Pancreas (tissue), 10 donors: ENCODE data around the gene EMP1. TPM values are rescaled to one million over a fixed set of nuclear protein-coding genes. Genes with fewer than 3 reads are reported as not detected.

ENCODE experiments used
- ATAC-seq, 4 donors: fragments of 200-7000 bp; cut with Tn5 transposase; one replicate each; pipeline versions ENCODE4 v1.8.0 to v1.9.1; 2020; ENCODE audit warnings: mild to moderate bottlenecking in 4 of 4, moderate library complexity in 4 of 4
- DNase-seq, 6 donors: peaks; one replicate each; pipeline ENCODE4 v3.0.0-alpha.2; 2020
- FAIRE-seq: peaks from 2 replicates; lab custom pipeline; 2012; peaks lifted over from hg19 to GRCh38; lab: Jason Lieb, UNC
- H3K27ac ChIP-seq, 4 donors: fragments of 200-600 bp; sonication (generic); 1 replicate in 3 of 4; 2 replicates in 1 of 4; pipeline versions ENCODE4 v1.5.0 to v1.8.0; 2020
- H3K27me3 ChIP-seq, 4 donors: fragments of 200-600 bp; one replicate each; pipeline ENCODE4 v1.8.0; 2021
- H3K36me3 ChIP-seq, 3 donors: fragments of 200-600 bp; sonication (generic) in 1 of 3; one replicate each; pipeline versions ENCODE4 v1.5.0 to v1.8.0; 2020 to 2021
- H3K4me1 ChIP-seq, 3 donors: fragments of 200-600 bp; one replicate each; pipeline ENCODE4 v1.8.0; 2021
- H3K4me3 ChIP-seq, 4 donors: fragments of 200-600 bp; sonication (generic) in 2 of 4; one replicate each; pipeline versions ENCODE4 v1.5.0 to v1.8.0; 2020 to 2021
- H3K9me3 ChIP-seq, 4 donors: fragments of 200-600 bp; one replicate each; pipeline ENCODE4 v1.8.0; 2021
- WGBS, 2 donors: extraction: QIAGEN DNeasy Blood & Tissue Kit; methylation state at CpG; one replicate each; pipeline ENCODE4 v1.1.7; 2013; 5-methylcytosine and 5-hydroxymethylcytosine counted together
- intact Hi-C, 3 donors: fragments of 100-400 bp; cut with DNase I; formaldehyde crosslinking; loops; one replicate each; pipeline versions ENCODE4 v1.11.1 to v1.14.2; 2022
- polyA plus RNA-seq, 2 donors: library from polyadenylated mRNA; stranded (reverse); fragments of 200-250 nt; gene quantifications; one replicate each; pipeline ENCODE4 v1.2.3, GENCODE V29; 2013
- total RNA-seq, 6 donors: library from RNA; stranded (reverse); fragmentation: NEBNext Ultra II Directional in 4 of 6; extraction: Animal tissue kit (Norgen Biotek cat#: 25700) in 4 of 6; gene quantifications; one replicate each; pipeline versions ENCODE4 v1.2.1 to v1.2.4, GENCODE V29; 2021 to 2023
- TF ChIP-seq, protein P1 (sequence below), 4 donors: fragments of 200-600 bp; sonication (generic) in 3 of 4; IDR thresholded peaks; one replicate each; pipeline versions ENCODE4 v1.5.0 to v1.8.0; 2021; ENCODE audit warnings: antibody characterized with exemption in 4 of 4
- donor health status: healthy with polysubstance abuse.
- donor health status: DM: no; HTN: no; CAD: no; lungs with moderate emphysema.
- donor health status: DM: no; HTN: no; CAD: no.
- donor health status: control.
- donor health status: control.
- donor health status: Bipolar disorder and iron deficiency.
- donor health status: DM: yes; HTN: yes; CAD: no.
- donor health status: DM: no; HTN: no; CAD: no.
- donor health status: DM: no; HTN: no; CAD: no.
- donor health status: DM: yes; HTN: yes; CAD: no.

Gene EMP1, protein sequence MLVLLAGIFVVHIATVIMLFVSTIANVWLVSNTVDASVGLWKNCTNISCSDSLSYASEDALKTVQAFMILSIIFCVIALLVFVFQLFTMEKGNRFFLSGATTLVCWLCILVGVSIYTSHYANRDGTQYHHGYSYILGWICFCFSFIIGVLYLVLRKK
- total RNA-seq (10 to 100 TPM; 11.5 to 43.4 (median 31.4) TPM), polyA plus RNA-seq (10 to 100 TPM in 1 of 2 donors, 1 to 10 TPM in 1; 5.8 to 10.2 TPM)

DNA sequence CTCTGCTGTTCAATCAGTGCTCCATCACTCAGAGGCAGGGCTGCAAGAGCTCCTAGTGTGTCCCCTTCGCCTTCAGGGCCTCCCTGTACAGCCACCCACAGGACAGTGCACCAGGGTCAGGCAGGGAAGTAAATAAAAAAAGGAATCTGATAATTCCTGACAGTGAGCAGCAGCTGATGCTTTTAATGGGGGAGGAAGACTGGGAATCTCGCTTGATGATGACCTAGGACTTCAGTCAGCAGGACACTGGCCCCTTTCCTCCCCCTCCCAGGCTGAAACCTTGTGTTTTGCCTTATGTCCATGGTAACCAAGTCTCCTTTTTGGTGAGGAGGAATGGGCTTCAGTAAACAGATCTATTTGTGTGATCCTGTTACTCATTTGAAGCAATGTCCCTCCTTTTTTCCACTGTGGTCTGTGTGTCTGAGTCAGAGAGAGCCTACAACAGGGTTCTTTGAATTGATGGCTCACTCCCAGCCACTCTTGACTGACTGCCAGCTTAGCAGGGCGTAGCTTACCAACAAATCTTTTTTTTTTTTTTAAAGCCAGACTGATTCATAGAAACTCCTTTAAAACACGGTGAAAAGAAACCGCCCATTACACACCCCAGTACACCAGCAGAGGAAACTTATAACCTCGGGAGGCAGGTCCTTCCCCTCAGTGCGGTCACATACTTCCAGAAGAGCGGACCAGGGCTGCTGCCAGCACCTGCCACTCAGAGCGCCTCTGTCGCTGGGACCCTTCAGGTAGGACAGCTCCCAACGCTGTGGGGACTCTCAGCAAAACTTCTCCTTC is at the start of gene EMP1:
TSS of gene EMP1 (plus strand) at position 597 of the 792 bp plus-strand sequence. CDS start 14,785 bp downstream, outside the sequence.
- WGBS, 2 donors: 21 to 25% methylated on average over 11 of the region's 11 CpGs
- no peaks in the 10 kb centered on the region for H3K9me3 ChIP-seq
- ATAC-seq: peak; percentile 85 to 88 (median 87)
- peak; percentile 97 for FAIRE-seq
- H3K4me1 ChIP-seq: peaks cover 0 to 6% (median 0%) of the 10 kb centered on the region in 3 donors
- intact Hi-C loops: no loop called here
- H3K27me3 ChIP-seq: no peaks in the 10 kb centered on the region
- peak within 1 kb of the TSS in 3 of 4 donors; percentile 0 to 35 (median 18) for H3K4me3 ChIP-seq
- H3K27ac ChIP-seq: peak within 1 kb of the TSS; percentile 17 to 66 (median 27)
- H3K36me3 ChIP-seq: no peaks in the 10 kb centered on the region
- DNase-seq: peak; percentile 63 to 86 (median 78)
- TF ChIP-seq, protein P1, sequence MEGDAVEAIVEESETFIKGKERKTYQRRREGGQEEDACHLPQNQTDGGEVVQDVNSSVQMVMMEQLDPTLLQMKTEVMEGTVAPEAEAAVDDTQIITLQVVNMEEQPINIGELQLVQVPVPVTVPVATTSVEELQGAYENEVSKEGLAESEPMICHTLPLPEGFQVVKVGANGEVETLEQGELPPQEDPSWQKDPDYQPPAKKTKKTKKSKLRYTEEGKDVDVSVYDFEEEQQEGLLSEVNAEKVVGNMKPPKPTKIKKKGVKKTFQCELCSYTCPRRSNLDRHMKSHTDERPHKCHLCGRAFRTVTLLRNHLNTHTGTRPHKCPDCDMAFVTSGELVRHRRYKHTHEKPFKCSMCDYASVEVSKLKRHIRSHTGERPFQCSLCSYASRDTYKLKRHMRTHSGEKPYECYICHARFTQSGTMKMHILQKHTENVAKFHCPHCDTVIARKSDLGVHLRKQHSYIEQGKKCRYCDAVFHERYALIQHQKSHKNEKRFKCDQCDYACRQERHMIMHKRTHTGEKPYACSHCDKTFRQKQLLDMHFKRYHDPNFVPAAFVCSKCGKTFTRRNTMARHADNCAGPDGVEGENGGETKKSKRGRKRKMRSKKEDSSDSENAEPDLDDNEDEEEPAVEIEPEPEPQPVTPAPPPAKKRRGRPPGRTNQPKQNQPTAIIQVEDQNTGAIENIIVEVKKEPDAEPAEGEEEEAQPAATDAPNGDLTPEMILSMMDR (IDR thresholded peaks at IDR 0.05): no peak

DNA sequence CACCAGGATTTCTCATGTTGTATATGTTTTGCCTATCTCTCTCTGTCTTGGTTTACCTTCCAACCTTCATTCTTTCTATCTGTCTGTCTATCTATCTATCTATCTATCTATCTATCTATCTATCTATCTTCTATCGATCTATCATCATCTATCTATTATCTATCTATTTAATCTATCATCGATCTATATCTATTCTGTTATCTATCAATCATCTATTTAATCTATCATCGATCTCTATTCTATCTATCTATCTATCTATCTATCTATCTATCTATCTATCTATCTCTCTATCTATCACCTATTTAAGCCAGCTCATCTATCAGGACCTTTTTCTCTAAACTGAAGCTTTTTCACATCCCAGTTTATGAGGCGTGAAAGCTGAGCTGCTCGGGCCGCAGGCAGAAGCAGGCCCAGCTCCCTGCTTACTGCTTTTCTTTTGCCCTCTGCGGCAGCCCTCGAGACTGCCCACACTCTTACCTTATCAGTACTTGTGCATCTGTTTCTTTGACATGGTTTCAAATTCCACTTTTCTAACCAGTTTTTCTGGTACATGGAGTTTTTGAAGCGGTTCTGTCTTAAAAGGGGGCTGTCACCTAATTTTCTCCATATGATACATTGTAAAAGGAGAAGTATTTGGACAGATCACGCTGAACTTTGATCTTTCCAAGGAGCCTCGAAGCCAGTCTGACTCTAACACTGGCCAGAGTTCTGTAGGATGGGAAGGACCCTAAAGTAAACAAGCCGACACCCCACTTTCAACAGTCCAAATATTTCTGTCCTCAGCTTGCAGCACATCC is 48.6 kb upstream of the EMP1 start:
- intact Hi-C loops: no loop called here
- WGBS, 2 donors: 54 to 57% methylated on average over 12 of the region's 12 CpGs
- TF ChIP-seq, protein P1 (IDR thresholded peaks at IDR 0.05): no peak
- DNase-seq (no peak), FAIRE-seq (no peak), ATAC-seq (peak in 1 of 4 donors; percentile 9)
- no peak overlapping the region for H3K4me3 ChIP-seq
- H3K27ac ChIP-seq: no peak overlapping the region
- no peaks in the 10 kb centered on the region for H3K9me3 ChIP-seq
- H3K36me3 ChIP-seq: no peaks in the 10 kb centered on the region
- H3K4me1 ChIP-seq: no peaks in the 10 kb centered on the region
- H3K27me3 ChIP-seq: no peaks in the 10 kb centered on the region

DNA sequence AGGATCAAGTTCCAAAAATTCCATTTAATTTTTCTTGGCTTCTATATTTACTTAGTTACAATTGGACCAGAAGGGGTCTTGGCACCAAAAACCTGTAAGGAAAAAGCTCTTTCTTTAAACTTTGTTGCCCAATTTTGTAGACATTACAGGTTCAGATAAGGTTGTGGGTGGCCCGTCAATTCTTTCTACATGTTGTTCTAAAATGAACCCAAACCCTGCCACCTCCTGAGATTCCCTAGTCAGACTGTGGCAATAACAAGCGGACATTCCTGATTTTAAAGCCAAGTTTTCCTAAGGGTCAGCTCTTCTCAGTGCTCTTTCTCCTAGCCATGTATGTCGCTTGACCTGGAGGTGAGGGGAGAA is 48.1 kb upstream of the EMP1 start:
- no peak for DNase-seq
- TF ChIP-seq, protein P1 (IDR thresholded peaks at IDR 0.05): no peak
- H3K27me3 ChIP-seq: no peaks in the 10 kb centered on the region
- 80 to 84% methylated on average over 3 of the region's 3 CpGs for WGBS, 2 donors
- H3K36me3 ChIP-seq: no peaks in the 10 kb centered on the region
- H3K27ac ChIP-seq: no peak overlapping the region
- no peak overlapping the region for H3K4me3 ChIP-seq
- FAIRE-seq: no peak
- no peaks in the 10 kb centered on the region for H3K9me3 ChIP-seq
- no peaks in the 10 kb centered on the region for H3K4me1 ChIP-seq
- peak in 1 of 4 donors; percentile 30 for ATAC-seq
- intact Hi-C loops: no loop called here

DNA sequence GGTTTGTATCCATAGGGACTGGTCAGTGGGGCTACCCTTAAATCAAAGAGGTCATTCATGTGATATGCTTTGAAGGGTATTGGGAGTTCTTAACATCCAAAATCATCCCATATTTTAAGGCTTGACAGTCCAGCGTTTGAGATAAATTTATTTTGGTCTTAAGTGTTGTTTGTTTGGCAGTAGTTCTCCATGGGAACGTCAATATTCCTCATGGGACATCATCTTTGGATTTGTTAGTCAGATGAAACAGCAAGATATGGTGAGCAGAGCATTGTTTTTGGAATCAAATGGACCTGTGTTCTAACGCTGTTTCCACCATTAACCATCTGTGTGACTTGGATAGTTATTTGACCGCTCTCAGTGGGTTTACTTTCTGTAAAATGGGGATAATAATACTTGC is 47.1 kb upstream of the EMP1 start:
- Histone ChIP-seq H3K4me1 (no peaks in the 10 kb centered on the region), H3K4me3 (no peak overlapping the region), H3K36me3 (no peaks in the 10 kb centered on the region), H3K27ac (no peak overlapping the region), H3K27me3 (no peaks in the 10 kb centered on the region), H3K9me3 (no peaks in the 10 kb centered on the region)
- ATAC-seq (no peak), DNase-seq (no peak), FAIRE-seq (no peak)
- WGBS, 2 donors: 73 to 79% methylated on average over 4 of the region's 4 CpGs
- intact Hi-C loops: no loop called here
- TF ChIP-seq, protein P1 (IDR thresholded peaks at IDR 0.05): no peak
